Neutrophil (primary cell): ENCODE measurements around the gene PIK3CA.

Experiments used
- H3K27ac ChIP-seq: fragments of 200-600 bp; sonication (generic); 2 replicates; pipeline ENCODE4 v1.5.1; 2016; ENCODE audit warnings: mild to moderate bottlenecking, moderate library complexity
- H3K27me3 ChIP-seq: fragments of 200-600 bp; sonication (generic); 2 replicates; pipeline ENCODE4 v1.6.0; 2016; ENCODE audit warnings: mild to moderate bottlenecking
- H3K36me3 ChIP-seq: fragments of 200-600 bp; sonication (generic); 2 replicates; pipeline ENCODE4 v1.5.1; 2017
- H3K4me1 ChIP-seq, 2 experiments: fragments of 200-600 bp in 1 of 2; sonication (generic) in 1 of 2; 1 replicate in 1 of 2; 2 replicates in 1 of 2; pipeline versions ENCODE4 v1.5.1 to v1.6.1; 2013 to 2016; ENCODE audit warnings: low read depth in 1 of 2, low read length in 1 of 2, mild to moderate bottlenecking in 1 of 2, moderate library complexity in 1 of 2; ENCODE audit not compliant: control insufficient read depth in 1 of 2, insufficient read depth in 1 of 2
- H3K4me3 ChIP-seq, 2 experiments: fragments of 200-600 bp in 1 of 2; sonication (generic) in 1 of 2; 1 replicate in 1 of 2; 2 replicates in 1 of 2; pipeline ENCODE4 v1.5.1; 2013 to 2016; ENCODE audit warnings: low read depth in 1 of 2, low read length in 1 of 2, mild to moderate bottlenecking in 1 of 2, moderate library complexity in 1 of 2
- H3K9me3 ChIP-seq: fragments of 200-600 bp; sonication (generic); 2 replicates; pipeline ENCODE4 v1.5.1; 2016
- TF ChIP-seq, protein P1 (sequence below): fragments of 200-600 bp; sonication (generic); IDR thresholded peaks from 2 replicates; pipeline ENCODE4 v1.5.1; 2016; ENCODE audit warnings: antibody characterized with exemption

The PIK3CA gene

GRCh38 chr3:179172546-179172945, 24.4 kb downstream of the PIK3CA start:
- H3K27ac ChIP-seq: no peak overlapping the region
- H3K36me3 ChIP-seq: no peaks in the 10 kb centered on the region
- H3K4me1 ChIP-seq: no peaks in the 10 kb centered on the region
- H3K4me3 ChIP-seq: no peak overlapping the region
- no peaks in the 10 kb centered on the region for H3K27me3 ChIP-seq
- TF ChIP-seq, protein P1, sequence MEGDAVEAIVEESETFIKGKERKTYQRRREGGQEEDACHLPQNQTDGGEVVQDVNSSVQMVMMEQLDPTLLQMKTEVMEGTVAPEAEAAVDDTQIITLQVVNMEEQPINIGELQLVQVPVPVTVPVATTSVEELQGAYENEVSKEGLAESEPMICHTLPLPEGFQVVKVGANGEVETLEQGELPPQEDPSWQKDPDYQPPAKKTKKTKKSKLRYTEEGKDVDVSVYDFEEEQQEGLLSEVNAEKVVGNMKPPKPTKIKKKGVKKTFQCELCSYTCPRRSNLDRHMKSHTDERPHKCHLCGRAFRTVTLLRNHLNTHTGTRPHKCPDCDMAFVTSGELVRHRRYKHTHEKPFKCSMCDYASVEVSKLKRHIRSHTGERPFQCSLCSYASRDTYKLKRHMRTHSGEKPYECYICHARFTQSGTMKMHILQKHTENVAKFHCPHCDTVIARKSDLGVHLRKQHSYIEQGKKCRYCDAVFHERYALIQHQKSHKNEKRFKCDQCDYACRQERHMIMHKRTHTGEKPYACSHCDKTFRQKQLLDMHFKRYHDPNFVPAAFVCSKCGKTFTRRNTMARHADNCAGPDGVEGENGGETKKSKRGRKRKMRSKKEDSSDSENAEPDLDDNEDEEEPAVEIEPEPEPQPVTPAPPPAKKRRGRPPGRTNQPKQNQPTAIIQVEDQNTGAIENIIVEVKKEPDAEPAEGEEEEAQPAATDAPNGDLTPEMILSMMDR: no peak
- H3K9me3 ChIP-seq: no peaks in the 10 kb centered on the region

GRCh38 chr3:179174316-179174715, 26.2 kb downstream of the PIK3CA start:
- Histone ChIP-seq H3K4me1 (no peaks in the 10 kb centered on the region), H3K27ac (no peak overlapping the region), H3K4me3 (no peak overlapping the region), H3K27me3 (no peaks in the 10 kb centered on the region), H3K36me3 (no peaks in the 10 kb centered on the region), H3K9me3 (no peaks in the 10 kb centered on the region)
- TF ChIP-seq, protein P1: no peak

- TF ChIP-seq, protein P1: no peak
- H3K9me3 ChIP-seq: no peaks in the 10 kb centered on the region
- H3K4me3 ChIP-seq: no peak overlapping the region
- no peaks in the 10 kb centered on the region for H3K36me3 ChIP-seq
- H3K27me3 ChIP-seq: no peaks in the 10 kb centered on the region
- no peak overlapping the region for H3K27ac ChIP-seq
- H3K4me1 ChIP-seq: no peaks in the 10 kb centered on the region
Observed at GRCh38 chr3:179174898-179175297, 26.7 kb downstream of the PIK3CA start.

- no peak overlapping the region for H3K4me3 ChIP-seq
- H3K27me3 ChIP-seq: no peaks in the 10 kb centered on the region
- H3K4me1 ChIP-seq: no peaks in the 10 kb centered on the region
- H3K36me3 ChIP-seq: no peaks in the 10 kb centered on the region
- no peak overlapping the region for H3K27ac ChIP-seq
- no peaks in the 10 kb centered on the region for H3K9me3 ChIP-seq
- TF ChIP-seq, protein P1: no peak
Observed at GRCh38 chr3:179175358-179175757, 27.2 kb downstream of the PIK3CA start.

DNA sequence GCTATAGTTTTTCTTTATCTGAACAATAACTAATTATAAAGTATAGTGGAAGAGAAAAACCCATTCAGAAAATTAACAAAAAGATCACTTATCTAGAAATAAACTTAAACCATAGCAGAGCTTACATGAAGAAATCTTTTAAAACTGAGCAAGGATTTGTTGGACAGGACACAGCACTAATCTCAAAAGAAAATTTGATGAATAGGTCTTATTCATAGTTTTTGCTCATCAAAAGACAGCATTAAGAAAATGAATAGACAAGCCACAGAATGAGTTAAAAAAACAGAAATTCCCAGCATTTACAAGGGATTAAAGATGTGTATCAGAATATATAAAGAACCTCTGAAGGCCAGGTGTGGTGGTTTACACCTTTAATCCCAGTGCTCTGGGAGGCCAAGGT, 29.5 kb downstream of the PIK3CA start:
- Histone ChIP-seq H3K9me3 (no peaks in the 10 kb centered on the region), H3K27me3 (no peaks in the 10 kb centered on the region), H3K4me1 (peaks cover 12 to 19% of the 10 kb centered on the region in 2 experiments), H3K36me3 (no peaks in the 10 kb centered on the region), H3K4me3 (no peak overlapping the region), H3K27ac (no peak overlapping the region)
- TF ChIP-seq, protein P1: no peak

DNA sequence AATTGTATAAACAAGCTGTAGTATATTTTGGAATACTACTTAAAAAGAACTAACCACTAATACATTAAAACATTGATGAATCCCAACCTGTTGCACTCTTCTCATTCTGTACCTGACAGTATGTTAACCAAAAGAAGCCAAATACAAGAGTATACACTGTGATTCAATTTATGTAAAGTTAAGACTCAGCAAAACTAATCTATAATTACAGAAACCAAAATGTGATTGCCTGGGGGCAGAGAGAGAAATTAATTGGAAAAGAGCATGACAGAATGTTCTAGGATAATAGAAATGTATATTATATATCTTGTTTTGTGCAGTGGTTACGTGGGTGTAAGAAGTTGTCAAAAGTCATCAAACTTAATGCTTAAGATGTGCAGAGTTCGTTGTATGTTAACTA, 31.1 kb downstream of the PIK3CA start:
- no peaks in the 10 kb centered on the region for H3K36me3 ChIP-seq
- H3K27me3 ChIP-seq: no peaks in the 10 kb centered on the region
- H3K4me1 ChIP-seq: peaks cover 25 to 30% of the 10 kb centered on the region in 2 experiments
- TF ChIP-seq, protein P1: no peak
- no peak overlapping the region for H3K4me3 ChIP-seq
- no peaks in the 10 kb centered on the region for H3K9me3 ChIP-seq
- H3K27ac ChIP-seq: no peak overlapping the region
